SK-N-SH treated with all-trans-retinoic acid at 6 μM for 48 hours (cell line): Measurements from ENCODE around the gene DET1.

Experiments
- ATAC-seq: fragments of 200-7000 bp; cut with Tn5 transposase; 3 replicates; pipeline ENCODE4 v1.9.1; 2020; ENCODE audit warnings: mild to moderate bottlenecking, moderate library complexity
- ARNTL ChIP-seq: fragments of 450-650 bp; formaldehyde crosslinking; IDR thresholded peaks from 2 replicates; pipeline ENCODE4 v1.5.0; 2020; ENCODE audit warnings: low read depth, mild to moderate bottlenecking, moderate library complexity, borderline replicate concordance
- BACH2 ChIP-seq: fragments of 250-450 bp; sonication (Bioruptor Pico); IDR thresholded peaks from 2 replicates; pipeline ENCODE4 v1.9.0; 2021; ENCODE audit warnings: mild to moderate bottlenecking, borderline replicate concordance
- ESRRG ChIP-seq: fragments of 250-450 bp; sonication (Bioruptor Pico); IDR thresholded peaks from 2 replicates; pipeline ENCODE4 v1.6.1; 2021; ENCODE audit warnings: mild to moderate bottlenecking
- ISL1 ChIP-seq: fragments of 250-450 bp; sonication (Bioruptor Pico); IDR thresholded peaks from 2 replicates; pipeline ENCODE4 v2.1.2; 2022; ENCODE audit warnings: mild to moderate bottlenecking, moderate library complexity
- OSR1 ChIP-seq: fragments of 250-450 bp; sonication (Bioruptor Pico); IDR thresholded peaks from 2 replicates; pipeline ENCODE4 v1.8.0; 2022; ENCODE audit warnings: moderate library complexity, mild to moderate bottlenecking, inconsistent platforms
- PPARA ChIP-seq: fragments of 250-450 bp; sonication (Bioruptor Pico); IDR thresholded peaks from 2 replicates; pipeline ENCODE4 v1.5.0; 2020; ENCODE audit warnings: mild to moderate bottlenecking, borderline replicate concordance
- RARB ChIP-seq: fragments of 250-450 bp; sonication (Bioruptor Pico); IDR thresholded peaks from 2 replicates; pipeline ENCODE4 v1.8.0; 2021; ENCODE audit warnings: mild to moderate bottlenecking, moderate library complexity
- SNAI2 ChIP-seq: fragments of 250-450 bp; sonication (Bioruptor Pico); IDR thresholded peaks from 2 replicates; pipeline ENCODE4 v1.5.0; 2020; ENCODE audit warnings: mild to moderate bottlenecking, moderate library complexity
- TCF4 ChIP-seq: fragments of 250-450 bp; sonication (Bioruptor Pico); IDR thresholded peaks from 2 replicates; pipeline ENCODE4 v1.8.0; 2021; ENCODE audit warnings: mild to moderate bottlenecking, moderate library complexity, borderline replicate concordance
- TOX ChIP-seq: fragments of 250-450 bp; sonication (Bioruptor Pico); IDR thresholded peaks from 2 replicates; pipeline ENCODE4 v1.8.0; 2021; ENCODE audit warnings: mild to moderate bottlenecking, moderate library complexity, borderline replicate concordance
- ZFP3 ChIP-seq: fragments of 250-450 bp; sonication (Bioruptor Pico); IDR thresholded peaks from 2 replicates; pipeline ENCODE4 v1.5.0; 2020; ENCODE audit warnings: mild to moderate bottlenecking, moderate library complexity
- ZFP30 ChIP-seq: fragments of 450-650 bp; formaldehyde crosslinking; IDR thresholded peaks from 2 replicates; pipeline ENCODE4 v1.5.0; 2022; ENCODE audit warnings: mild to moderate bottlenecking, moderate library complexity
- ZNF565 ChIP-seq: fragments of 450-650 bp; formaldehyde crosslinking; conservative IDR thresholded peaks from 2 replicates; pipeline ENCODE4 v1.5.0; 2020; ENCODE audit warnings: low read depth, mild to moderate bottlenecking, moderate library complexity
- ZNF70 ChIP-seq: fragments of 450-650 bp; formaldehyde crosslinking; IDR thresholded peaks from 2 replicates; pipeline ENCODE4 v1.5.0; 2020; ENCODE audit warnings: mild to moderate bottlenecking, moderate library complexity
- ZNF8 ChIP-seq: fragments of 450-650 bp; formaldehyde crosslinking; IDR thresholded peaks from 2 replicates; pipeline ENCODE4 v1.5.0; 2020; ENCODE audit warnings: mild to moderate bottlenecking, moderate library complexity
- TF ChIP-seq, protein P1 (sequence below): fragments of 250-450 bp; sonication (Bioruptor Pico); IDR thresholded peaks from 2 replicates; pipeline ENCODE4 v1.8.0; 2020; ENCODE audit warnings: mild to moderate bottlenecking, moderate library complexity, borderline replicate concordance
- TF ChIP-seq, protein P2 (sequence below): fragments of 250-450 bp; sonication (Bioruptor Pico); IDR thresholded peaks from 2 replicates; pipeline ENCODE4 v1.5.1; 2020; ENCODE audit warnings: low read depth, mild to moderate bottlenecking, moderate library complexity
- TF ChIP-seq, protein P3 (sequence below): fragments of 250-450 bp; sonication (Bioruptor Pico); IDR thresholded peaks from 2 replicates; pipeline ENCODE4 v1.8.0; 2021; ENCODE audit warnings: low read depth, mild to moderate bottlenecking, moderate library complexity, borderline replicate concordance
- TF ChIP-seq, protein P4 (sequence below): fragments of 250-450 bp; sonication (Bioruptor Pico); IDR thresholded peaks from 2 replicates; pipeline ENCODE4 v1.5.0; 2020; ENCODE audit warnings: mild to moderate bottlenecking, moderate library complexity
- TF ChIP-seq, protein P5 (sequence below): fragments of 250-450 bp; sonication (Bioruptor Pico); IDR thresholded peaks from 2 replicates; pipeline ENCODE4 v1.5.1; 2021; ENCODE audit warnings: mild to moderate bottlenecking, moderate library complexity

DET1 gene

DNA sequence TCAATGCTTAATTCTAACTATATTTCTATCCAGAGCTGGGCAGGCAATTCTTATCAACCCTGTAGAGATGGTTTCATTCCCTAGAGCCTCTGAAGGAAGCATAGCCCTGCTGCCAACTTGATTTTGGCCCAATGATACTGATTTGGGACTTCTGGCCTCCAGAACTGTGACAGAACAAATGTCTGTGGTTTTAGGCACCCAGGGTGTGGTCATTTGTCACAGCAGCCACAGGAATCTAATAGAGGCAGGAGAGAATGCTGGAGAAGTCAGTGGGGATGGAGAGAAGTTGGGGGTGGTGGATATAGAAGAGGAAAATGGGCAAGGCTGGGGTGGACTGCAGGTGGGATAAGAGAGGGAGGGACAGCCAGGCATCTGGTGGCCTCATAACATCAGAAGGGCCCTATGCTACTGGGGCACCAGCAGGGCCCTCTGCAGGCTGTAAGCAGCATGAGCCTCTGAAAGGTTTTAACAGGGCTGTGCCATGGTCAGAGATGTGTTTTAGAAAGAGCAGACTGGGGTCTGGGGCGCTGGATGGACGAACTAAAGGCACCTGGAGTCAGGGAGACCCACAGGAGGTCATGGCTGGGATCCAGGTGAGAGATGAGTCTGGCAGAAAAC lies 59.2 kb downstream of the DET1 start:
- peak; percentile 23; the same call in 1 of the 3 replicates for ATAC-seq
- TF ChIP-seq PPARA (no peak), ZNF70 (CRISPR knock-in tag) (no peak), SNAI2 (no peak), ESRRG (CRISPR knock-in tag) (no peak), ISL1 (CRISPR knock-in tag) (no peak), ZNF565 (CRISPR knock-in tag) (no peak), OSR1 (no peak), TOX (no peak), RARB (no peak), TCF4 (CRISPR knock-in tag) (no peak), ZFP30 (CRISPR knock-in tag) (no peak), BACH2 (CRISPR knock-in tag) (no peak)
- TF ChIP-seq, protein P1, sequence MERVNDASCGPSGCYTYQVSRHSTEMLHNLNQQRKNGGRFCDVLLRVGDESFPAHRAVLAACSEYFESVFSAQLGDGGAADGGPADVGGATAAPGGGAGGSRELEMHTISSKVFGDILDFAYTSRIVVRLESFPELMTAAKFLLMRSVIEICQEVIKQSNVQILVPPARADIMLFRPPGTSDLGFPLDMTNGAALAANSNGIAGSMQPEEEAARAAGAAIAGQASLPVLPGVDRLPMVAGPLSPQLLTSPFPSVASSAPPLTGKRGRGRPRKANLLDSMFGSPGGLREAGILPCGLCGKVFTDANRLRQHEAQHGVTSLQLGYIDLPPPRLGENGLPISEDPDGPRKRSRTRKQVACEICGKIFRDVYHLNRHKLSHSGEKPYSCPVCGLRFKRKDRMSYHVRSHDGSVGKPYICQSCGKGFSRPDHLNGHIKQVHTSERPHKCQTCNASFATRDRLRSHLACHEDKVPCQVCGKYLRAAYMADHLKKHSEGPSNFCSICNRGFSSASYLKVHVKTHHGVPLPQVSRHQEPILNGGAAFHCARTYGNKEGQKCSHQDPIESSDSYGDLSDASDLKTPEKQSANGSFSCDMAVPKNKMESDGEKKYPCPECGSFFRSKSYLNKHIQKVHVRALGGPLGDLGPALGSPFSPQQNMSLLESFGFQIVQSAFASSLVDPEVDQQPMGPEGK = no peak
- TF ChIP-seq, protein P2, sequence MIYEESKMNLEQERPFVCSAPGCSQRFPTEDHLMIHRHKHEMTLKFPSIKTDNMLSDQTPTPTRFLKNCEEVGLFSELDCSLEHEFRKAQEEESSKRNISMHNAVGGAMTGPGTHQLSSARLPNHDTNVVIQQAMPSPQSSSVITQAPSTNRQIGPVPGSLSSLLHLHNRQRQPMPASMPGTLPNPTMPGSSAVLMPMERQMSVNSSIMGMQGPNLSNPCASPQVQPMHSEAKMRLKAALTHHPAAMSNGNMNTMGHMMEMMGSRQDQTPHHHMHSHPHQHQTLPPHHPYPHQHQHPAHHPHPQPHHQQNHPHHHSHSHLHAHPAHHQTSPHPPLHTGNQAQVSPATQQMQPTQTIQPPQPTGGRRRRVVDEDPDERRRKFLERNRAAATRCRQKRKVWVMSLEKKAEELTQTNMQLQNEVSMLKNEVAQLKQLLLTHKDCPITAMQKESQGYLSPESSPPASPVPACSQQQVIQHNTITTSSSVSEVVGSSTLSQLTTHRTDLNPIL (CRISPR knock-in tag) = no peak
- TF ChIP-seq, protein P3, sequence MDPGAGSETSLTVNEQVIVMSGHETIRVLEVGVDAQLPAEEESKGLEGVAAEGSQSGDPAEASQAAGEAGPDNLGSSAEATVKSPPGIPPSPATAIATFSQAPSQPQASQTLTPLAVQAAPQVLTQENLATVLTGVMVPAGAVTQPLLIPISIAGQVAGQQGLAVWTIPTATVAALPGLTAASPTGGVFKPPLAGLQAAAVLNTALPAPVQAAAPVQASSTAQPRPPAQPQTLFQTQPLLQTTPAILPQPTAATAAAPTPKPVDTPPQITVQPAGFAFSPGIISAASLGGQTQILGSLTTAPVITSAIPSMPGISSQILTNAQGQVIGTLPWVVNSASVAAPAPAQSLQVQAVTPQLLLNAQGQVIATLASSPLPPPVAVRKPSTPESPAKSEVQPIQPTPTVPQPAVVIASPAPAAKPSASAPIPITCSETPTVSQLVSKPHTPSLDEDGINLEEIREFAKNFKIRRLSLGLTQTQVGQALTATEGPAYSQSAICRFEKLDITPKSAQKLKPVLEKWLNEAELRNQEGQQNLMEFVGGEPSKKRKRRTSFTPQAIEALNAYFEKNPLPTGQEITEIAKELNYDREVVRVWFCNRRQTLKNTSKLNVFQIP (CRISPR knock-in tag) = no peak
- TF ChIP-seq, protein P4, sequence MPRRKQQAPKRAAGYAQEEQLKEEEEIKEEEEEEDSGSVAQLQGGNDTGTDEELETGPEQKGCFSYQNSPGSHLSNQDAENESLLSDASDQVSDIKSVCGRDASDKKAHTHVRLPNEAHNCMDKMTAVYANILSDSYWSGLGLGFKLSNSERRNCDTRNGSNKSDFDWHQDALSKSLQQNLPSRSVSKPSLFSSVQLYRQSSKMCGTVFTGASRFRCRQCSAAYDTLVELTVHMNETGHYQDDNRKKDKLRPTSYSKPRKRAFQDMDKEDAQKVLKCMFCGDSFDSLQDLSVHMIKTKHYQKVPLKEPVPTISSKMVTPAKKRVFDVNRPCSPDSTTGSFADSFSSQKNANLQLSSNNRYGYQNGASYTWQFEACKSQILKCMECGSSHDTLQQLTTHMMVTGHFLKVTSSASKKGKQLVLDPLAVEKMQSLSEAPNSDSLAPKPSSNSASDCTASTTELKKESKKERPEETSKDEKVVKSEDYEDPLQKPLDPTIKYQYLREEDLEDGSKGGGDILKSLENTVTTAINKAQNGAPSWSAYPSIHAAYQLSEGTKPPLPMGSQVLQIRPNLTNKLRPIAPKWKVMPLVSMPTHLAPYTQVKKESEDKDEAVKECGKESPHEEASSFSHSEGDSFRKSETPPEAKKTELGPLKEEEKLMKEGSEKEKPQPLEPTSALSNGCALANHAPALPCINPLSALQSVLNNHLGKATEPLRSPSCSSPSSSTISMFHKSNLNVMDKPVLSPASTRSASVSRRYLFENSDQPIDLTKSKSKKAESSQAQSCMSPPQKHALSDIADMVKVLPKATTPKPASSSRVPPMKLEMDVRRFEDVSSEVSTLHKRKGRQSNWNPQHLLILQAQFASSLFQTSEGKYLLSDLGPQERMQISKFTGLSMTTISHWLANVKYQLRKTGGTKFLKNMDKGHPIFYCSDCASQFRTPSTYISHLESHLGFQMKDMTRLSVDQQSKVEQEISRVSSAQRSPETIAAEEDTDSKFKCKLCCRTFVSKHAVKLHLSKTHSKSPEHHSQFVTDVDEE = no peak

- no peak for TF ChIP-seq PPARA
- TF ChIP-seq RARB = no peak
- TF ChIP-seq TCF4 (CRISPR knock-in tag) = no peak
- ATAC-seq = no peak
Observed at GRCh38 chr15:88484682-88485331, 61.7 kb downstream of the DET1 start.

DNA sequence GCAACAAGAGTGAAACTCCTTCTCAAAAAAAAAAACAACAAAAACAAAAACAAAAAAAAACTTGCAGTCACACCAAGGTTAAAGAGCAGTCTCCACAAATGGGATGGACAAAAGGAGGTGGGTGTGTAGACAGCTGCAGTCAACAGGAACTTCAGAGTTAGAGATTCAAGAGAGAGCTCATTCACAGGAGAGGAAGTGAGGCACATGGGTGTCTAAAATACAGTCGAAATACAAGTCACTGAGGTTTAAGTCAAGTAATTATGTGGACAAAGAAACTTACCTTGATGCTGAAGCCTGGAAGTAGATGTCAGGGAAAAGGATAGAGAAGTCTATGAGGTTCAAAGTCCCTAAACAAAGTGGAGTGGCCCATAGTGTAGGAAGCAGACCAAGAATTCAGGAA lies 64.2 kb downstream of the DET1 start:
- ATAC-seq = no peak
- no peak for TF ChIP-seq ZNF8 (CRISPR knock-in tag)
- TF ChIP-seq ZNF565 (CRISPR knock-in tag) = no peak
- no peak for TF ChIP-seq ZFP3 (CRISPR knock-in tag)
- no peak for TF ChIP-seq ZNF70 (CRISPR knock-in tag)
- TF ChIP-seq, protein P5, sequence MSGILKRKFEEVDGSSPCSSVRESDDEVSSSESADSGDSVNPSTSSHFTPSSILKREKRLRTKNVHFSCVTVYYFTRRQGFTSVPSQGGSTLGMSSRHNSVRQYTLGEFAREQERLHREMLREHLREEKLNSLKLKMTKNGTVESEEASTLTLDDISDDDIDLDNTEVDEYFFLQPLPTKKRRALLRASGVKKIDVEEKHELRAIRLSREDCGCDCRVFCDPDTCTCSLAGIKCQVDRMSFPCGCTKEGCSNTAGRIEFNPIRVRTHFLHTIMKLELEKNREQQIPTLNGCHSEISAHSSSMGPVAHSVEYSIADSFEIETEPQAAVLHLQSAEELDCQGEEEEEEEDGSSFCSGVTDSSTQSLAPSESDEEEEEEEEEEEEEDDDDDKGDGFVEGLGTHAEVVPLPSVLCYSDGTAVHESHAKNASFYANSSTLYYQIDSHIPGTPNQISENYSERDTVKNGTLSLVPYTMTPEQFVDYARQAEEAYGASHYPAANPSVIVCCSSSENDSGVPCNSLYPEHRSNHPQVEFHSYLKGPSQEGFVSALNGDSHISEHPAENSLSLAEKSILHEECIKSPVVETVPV (CRISPR knock-in tag) = no peak
- no peak for TF ChIP-seq ARNTL (CRISPR knock-in tag)
- TF ChIP-seq SNAI2 = no peak
- no peak for TF ChIP-seq BACH2 (CRISPR knock-in tag)
- TF ChIP-seq, protein P2 (CRISPR knock-in tag) = no peak
- no peak for TF ChIP-seq ISL1 (CRISPR knock-in tag)
- no peak for TF ChIP-seq RARB
